H9 (cell line): ENCODE measurements around the gene DIP2C. TPM values are rescaled to one million over a fixed set of nuclear protein-coding genes. Genes with fewer than 3 reads are reported as not detected.

Source experiments
- DNase-seq: peaks from one replicate; pipeline ENCODE4 v3.0.0-alpha.2; 2017
- H2AFZ ChIP-seq: one replicate; pipeline ENCODE4 v1.6.1; 2013; ENCODE audit warnings: mild to moderate bottlenecking, low read length, control low read depth, moderate library complexity
- H2AK5ac ChIP-seq: 2 replicates; pipeline ENCODE4 v1.6.1; 2013; ENCODE audit warnings: low read length, control low read depth, mixed read lengths; ENCODE audit not compliant: insufficient read length
- H2BK120ac ChIP-seq: one replicate; pipeline ENCODE4 v1.6.1; 2013; ENCODE audit warnings: low read depth, mild to moderate bottlenecking, low read length, control low read depth, inconsistent platforms; ENCODE audit not compliant: poor library complexity, severe bottlenecking
- H2BK12ac ChIP-seq: 2 replicates; pipeline ENCODE4 v1.6.1; 2013; ENCODE audit warnings: low read length, control low read depth, mixed read lengths, low read depth; ENCODE audit not compliant: insufficient read length
- H2BK15ac ChIP-seq: 2 replicates; pipeline ENCODE4 v1.6.1; 2013; ENCODE audit warnings: low read depth, low read length, control low read depth
- H2BK20ac ChIP-seq: one replicate; pipeline ENCODE4 v1.6.1; 2013; ENCODE audit warnings: low read depth, mild to moderate bottlenecking, low read length, control low read depth, inconsistent platforms; ENCODE audit not compliant: poor library complexity, severe bottlenecking
- H2BK5ac ChIP-seq: 2 replicates; pipeline ENCODE4 v1.6.1; 2013; ENCODE audit warnings: low read length, control low read depth, mixed read lengths; ENCODE audit not compliant: insufficient read length
- H3K14ac ChIP-seq: 2 replicates; pipeline ENCODE4 v1.6.1; 2013; ENCODE audit warnings: low read length, control low read depth; ENCODE audit not compliant: insufficient read depth
- H3K18ac ChIP-seq: 2 replicates; pipeline ENCODE4 v1.6.1; 2013; ENCODE audit warnings: low read depth, mild to moderate bottlenecking, mixed read lengths, low read length, control low read depth; ENCODE audit not compliant: insufficient read length
- H3K23ac ChIP-seq: 2 replicates; pipeline ENCODE4 v1.6.1; 2013; ENCODE audit warnings: low read length, control low read depth, mixed read lengths, low read depth; ENCODE audit not compliant: insufficient read length
- H3K23me2 ChIP-seq: 2 replicates; pipeline ENCODE4 v1.6.1; 2013; ENCODE audit warnings: low read depth, mild to moderate bottlenecking, mixed read lengths, low read length, control low read depth; ENCODE audit not compliant: insufficient read length, poor library complexity, severe bottlenecking
- H3K27ac ChIP-seq: 2 replicates; pipeline ENCODE4 v1.5.1; 2013; ENCODE audit warnings: low read length, control low read depth, mixed read lengths, low read depth; ENCODE audit not compliant: insufficient read length
- H3K27me3 ChIP-seq: 2 replicates; pipeline ENCODE4 v1.6.1; 2013; ENCODE audit warnings: low read length, control low read depth, inconsistent platforms; ENCODE audit not compliant: insufficient read depth
- H3K4ac ChIP-seq: 2 replicates; pipeline ENCODE4 v1.6.1; 2013; ENCODE audit warnings: low read depth, mild to moderate bottlenecking, control low read depth, inconsistent platforms, low read length, moderate library complexity
- H3K4me1 ChIP-seq: 2 replicates; pipeline ENCODE4 v1.6.1; 2013; ENCODE audit warnings: low read length, control low read depth, inconsistent platforms; ENCODE audit not compliant: insufficient read depth
- H3K4me2 ChIP-seq: 2 replicates; pipeline ENCODE4 v1.6.1; 2013; ENCODE audit warnings: low read length, control low read depth, mixed read lengths; ENCODE audit not compliant: insufficient read length, insufficient read depth
- H3K56ac ChIP-seq: 2 replicates; pipeline ENCODE4 v1.6.1; 2013; ENCODE audit warnings: low read depth, mild to moderate bottlenecking, mixed read lengths, low read length, control low read depth; ENCODE audit not compliant: insufficient read length
- H3K79me1 ChIP-seq: 2 replicates; pipeline ENCODE4 v1.6.1; 2013; ENCODE audit warnings: low read depth, mild to moderate bottlenecking, moderate library complexity, low read length, control low read depth, inconsistent platforms; ENCODE audit not compliant: insufficient read depth, poor library complexity, severe bottlenecking
- H3K79me2 ChIP-seq: 2 replicates; pipeline ENCODE4 v1.6.1; 2013; ENCODE audit warnings: low read length, control low read depth, inconsistent platforms; ENCODE audit not compliant: insufficient read depth
- H3K9ac ChIP-seq: 2 replicates; pipeline ENCODE4 v1.6.1; 2013; ENCODE audit warnings: low read length, control low read depth, mixed read lengths; ENCODE audit not compliant: insufficient read length; ENCODE audit errors: extremely low read depth
- H3K9me3 ChIP-seq: one replicate; pipeline ENCODE4 v1.6.1; 2013; ENCODE audit warnings: low read depth, low read length, inconsistent platforms; ENCODE audit not compliant: control insufficient read depth
- H3T11ph ChIP-seq: one replicate; pipeline ENCODE4 v1.6.1; 2013; ENCODE audit warnings: mild to moderate bottlenecking, low read length, control low read depth, inconsistent platforms
- H4K20me1 ChIP-seq: one replicate; pipeline ENCODE4 v1.6.1; 2013; ENCODE audit not compliant: control insufficient read depth, insufficient read length, insufficient read depth
- H4K5ac ChIP-seq: 2 replicates; pipeline ENCODE4 v1.6.1; 2013; ENCODE audit warnings: low read depth, mild to moderate bottlenecking, mixed read lengths, low read length, control low read depth; ENCODE audit not compliant: insufficient read length
- H4K8ac ChIP-seq: replicated peaks from 2 replicates; pipeline ENCODE4 v1.6.1; 2013; ENCODE audit warnings: low read length, control low read depth, mixed read lengths, low read depth; ENCODE audit not compliant: insufficient read length
- H4K91ac ChIP-seq: 2 replicates; pipeline ENCODE4 v1.6.1; 2013; ENCODE audit warnings: low read depth, mild to moderate bottlenecking, moderate library complexity, mixed read lengths, low read length, control low read depth; ENCODE audit not compliant: insufficient read length
- H3K27ac Mint-ChIP-seq, 3 experiments: 2 replicates in 2 of 3; 3 replicates in 1 of 3; pipeline ENCODE4 v1.8.0; 2020 to 2021; ENCODE audit warnings: mixed read lengths in 3 of 3, mild to moderate bottlenecking in 1 of 3, moderate library complexity in 1 of 3
- H3K27me3 Mint-ChIP-seq: 2 replicates; pipeline ENCODE4 v1.8.0; 2021; ENCODE audit warnings: low read depth, mild to moderate bottlenecking, moderate library complexity, mixed read lengths
- H3K36me3 Mint-ChIP-seq, 3 experiments: 2 replicates in 2 of 3; 3 replicates in 1 of 3; pipeline ENCODE4 v1.8.0; 2020 to 2021; ENCODE audit warnings: low read depth in 3 of 3, mixed read lengths in 3 of 3; ENCODE audit not compliant: insufficient read depth in 1 of 3
- H3K4me1 Mint-ChIP-seq, 2 experiments: 2 replicates each; pipeline ENCODE4 v1.8.0; 2020; ENCODE audit warnings: mixed read lengths in 2 of 2
- H3K4me3 Mint-ChIP-seq, 2 experiments: 2 replicates in 1 of 2; 3 replicates in 1 of 2; pipeline ENCODE4 v1.8.0; 2020 to 2021; ENCODE audit warnings: mild to moderate bottlenecking in 2 of 2, mixed read lengths in 2 of 2, moderate library complexity in 1 of 2
- H3K9me3 Mint-ChIP-seq, 2 experiments: 2 replicates in 1 of 2; 3 replicates in 1 of 2; pipeline ENCODE4 v1.8.0; 2020; ENCODE audit warnings: mild to moderate bottlenecking in 2 of 2, mixed read lengths in 2 of 2, moderate library complexity in 1 of 2
- WGBS: extraction: QIAGEN DNeasy Blood & Tissue Kit; methylation state at CpG from one replicate; pipeline ENCODE4 v1.1.7; 2013; ENCODE audit warnings: missing lambda C conversion rate, low lambda C conversion rate, mixed read lengths; ENCODE audit not compliant: insufficient read length; ENCODE audit errors: extremely low coverage; 5-methylcytosine and 5-hydroxymethylcytosine counted together
- total RNA-seq: library from RNA; stranded (reverse); gene quantifications from 2 replicates; pipeline ENCODE4 v1.2.1, GENCODE V29; 2021
- TF ChIP-seq, protein P1 (sequence below): fragments of 200-600 bp; sonication (generic); conservative IDR thresholded peaks from 3 replicates; pipeline ENCODE4 v1.8.0; 2021; ENCODE audit warnings: antibody characterized with exemption, mild to moderate bottlenecking

Gene DIP2C
- total RNA-seq, 1 experiment from 2014 or later, result 7.9 TPM

GRCh38 chr10:601660-601963 lies 87.9 kb downstream of the DIP2C start:
- H3T11ph ChIP-seq, result no peak overlapping the region
- no peaks in the 10 kb centered on the region; the same call in 1 of the 2 replicates for H3K79me2 ChIP-seq
- H2BK5ac ChIP-seq, result no peak overlapping the region
- no peaks in the 10 kb centered on the region; the same call in 1 of the 2 replicates for H3K4me1 ChIP-seq
- Mint-ChIP-seq H3K4me1 (peaks cover 25 to 39% of the 10 kb centered on the region in 2 experiments), H3K27me3 (no peaks in the 10 kb centered on the region), H3K27ac (no peak overlapping the region; a peak in 1 of 7 replicates), H3K9me3 (no peaks in the 10 kb centered on the region), H3K4me3 (no peak overlapping the region), H3K36me3 (0 out of 7 replicates have a peak, but pooled peaks cover 0 to 4% (median 0%) of the 10 kb centered on the region in 3 experiments)
- no peaks in the 10 kb centered on the region for H3K23me2 ChIP-seq
- no peak overlapping the region for H3K56ac ChIP-seq
- no peak overlapping the region for H4K5ac ChIP-seq
- no peak overlapping the region for H2BK15ac ChIP-seq
- no peak overlapping the region for H3K9ac ChIP-seq
- no peak overlapping the region for H2AK5ac ChIP-seq
- DNase-seq, result no peak
- no peaks in the 10 kb centered on the region; the same call in 1 of the 2 replicates for H3K27me3 ChIP-seq
- no CpG with 5 or more reads among the region's 12 CpGs for WGBS
- no peak overlapping the region for H4K8ac ChIP-seq
- no peak overlapping the region for H2BK12ac ChIP-seq
- H3K79me1 ChIP-seq, result no peaks in the 10 kb centered on the region
- H3K4me2 ChIP-seq, result no peak overlapping the region
- H2AFZ ChIP-seq, result no peak overlapping the region
- TF ChIP-seq, protein P1, sequence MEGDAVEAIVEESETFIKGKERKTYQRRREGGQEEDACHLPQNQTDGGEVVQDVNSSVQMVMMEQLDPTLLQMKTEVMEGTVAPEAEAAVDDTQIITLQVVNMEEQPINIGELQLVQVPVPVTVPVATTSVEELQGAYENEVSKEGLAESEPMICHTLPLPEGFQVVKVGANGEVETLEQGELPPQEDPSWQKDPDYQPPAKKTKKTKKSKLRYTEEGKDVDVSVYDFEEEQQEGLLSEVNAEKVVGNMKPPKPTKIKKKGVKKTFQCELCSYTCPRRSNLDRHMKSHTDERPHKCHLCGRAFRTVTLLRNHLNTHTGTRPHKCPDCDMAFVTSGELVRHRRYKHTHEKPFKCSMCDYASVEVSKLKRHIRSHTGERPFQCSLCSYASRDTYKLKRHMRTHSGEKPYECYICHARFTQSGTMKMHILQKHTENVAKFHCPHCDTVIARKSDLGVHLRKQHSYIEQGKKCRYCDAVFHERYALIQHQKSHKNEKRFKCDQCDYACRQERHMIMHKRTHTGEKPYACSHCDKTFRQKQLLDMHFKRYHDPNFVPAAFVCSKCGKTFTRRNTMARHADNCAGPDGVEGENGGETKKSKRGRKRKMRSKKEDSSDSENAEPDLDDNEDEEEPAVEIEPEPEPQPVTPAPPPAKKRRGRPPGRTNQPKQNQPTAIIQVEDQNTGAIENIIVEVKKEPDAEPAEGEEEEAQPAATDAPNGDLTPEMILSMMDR, result no peak
- no peak overlapping the region for H3K14ac ChIP-seq
- H3K23ac ChIP-seq, result no peak overlapping the region
- H3K27ac ChIP-seq, result no peak overlapping the region
- H4K91ac ChIP-seq, result no peak overlapping the region
- H3K9me3 ChIP-seq, result no peaks in the 10 kb centered on the region
- no peaks in the 10 kb centered on the region for H4K20me1 ChIP-seq
- no peak overlapping the region for H2BK120ac ChIP-seq
- no peak overlapping the region for H3K18ac ChIP-seq
- H3K4ac ChIP-seq, result no peak overlapping the region
- H2BK20ac ChIP-seq, result no peak overlapping the region
